K562 (cell line): ENCODE results near the gene CTH. TPM values are rescaled to one million over a fixed set of nuclear protein-coding genes. Genes with fewer than 3 reads are reported as not detected.
A peak's percentile ranks its signal among the peaks of the same experiment; 100 is the strongest.

Source experiments
- CEBPG ChIP-seq, 3 experiments: fragments of 200-800 bp in 1 of 3; sonication (Bioruptor generic) in 1 of 3; sonication (generic) in 1 of 3; formaldehyde crosslinking in 1 of 3; IDR thresholded peaks in 2 of 3; conservative IDR thresholded peaks in 1 of 3; 2 replicates each; pipeline versions ENCODE4 v1.6.1 to v1.8.0; 2016 to 2022; ENCODE audit warnings: missing compliant biosample characterization in 2 of 3, missing genetic modification characterization in 2 of 3, mild to moderate bottlenecking in 1 of 3, missing genetic modification reagents in 1 of 3
- CREM ChIP-seq: IDR thresholded peaks from 2 replicates; pipeline ENCODE4 v1.6.1; 2014; ENCODE audit warnings: antibody characterized with exemption, low read depth
- FOS ChIP-seq: IDR thresholded peaks from 3 replicates; pipeline ENCODE4 v1.6.1; 2011; ENCODE audit not compliant: insufficient read length; ENCODE audit errors: extremely low read depth
- FOXP4 ChIP-seq: sonication (generic); formaldehyde crosslinking; IDR thresholded peaks from 2 replicates; pipeline ENCODE4 v1.8.0; 2022; ENCODE audit warnings: mild to moderate bottlenecking, missing genetic modification reagents, borderline replicate concordance
- HDAC1 ChIP-seq, 2 experiments: fragments of 450-650 bp; IDR thresholded peaks; 2 replicates each; pipeline ENCODE4 v1.6.1; 2016 to 2017; ENCODE audit warnings: inconsistent platforms in 1 of 2, mild to moderate bottlenecking in 1 of 2, moderate library complexity in 1 of 2
- HMGN3 ChIP-seq: IDR thresholded peaks from 2 replicates; pipeline ENCODE4 v1.6.1; 2011; ENCODE audit warnings: borderline replicate concordance, low read depth, mild to moderate bottlenecking, mixed read lengths, low read length; ENCODE audit not compliant: insufficient read length; ENCODE audit errors: extremely low read depth
- KLF1 ChIP-seq: fragments of 450-650 bp; IDR thresholded peaks from 2 replicates; pipeline ENCODE4 v1.6.1; 2016; ENCODE audit warnings: missing genetic modification characterization, missing compliant biosample characterization
- MED1 ChIP-seq: sonication (generic); formaldehyde crosslinking; IDR thresholded peaks from 2 replicates; pipeline ENCODE4 v1.8.1; 2023; ENCODE audit warnings: missing genetic modification reagents, borderline replicate concordance
- MYC ChIP-seq, 2 experiments: fragments of 250-450 bp in 1 of 2; sonication (Bioruptor Pico) in 1 of 2; IDR thresholded peaks; 2 replicates each; pipeline versions ENCODE4 v1.5.1 to v1.6.1; 2012 to 2021; ENCODE audit warnings: low read depth in 2 of 2, borderline replicate concordance in 1 of 2, improper control_type of control experiment in 1 of 2, low read length in 1 of 2, mild to moderate bottlenecking in 1 of 2, moderate library complexity in 1 of 2
- PKNOX1 ChIP-seq: fragments of 450-650 bp; IDR thresholded peaks from 2 replicates; pipeline ENCODE4 v1.6.1; 2016
- SREBF1 ChIP-seq: fragments of 150-350 bp; IDR thresholded peaks from 2 replicates; pipeline ENCODE4 v1.6.1; 2014; ENCODE audit warnings: antibody characterized with exemption, low read depth, low read length, borderline replicate concordance
- VEZF1 ChIP-seq: fragments of 200-800 bp; sonication (Bioruptor generic); IDR thresholded peaks from 2 replicates; pipeline ENCODE4 v1.6.1; 2017; ENCODE audit warnings: missing genetic modification characterization, missing compliant biosample characterization
- ZFP36 ChIP-seq: fragments of 150-350 bp; IDR thresholded peaks from 2 replicates; pipeline ENCODE4 v1.6.1; 2018; ENCODE audit warnings: low read length, low read depth; ENCODE audit not compliant: partially characterized antibody
- ZNF143 ChIP-seq: sonication (generic); formaldehyde crosslinking; IDR thresholded peaks from 2 replicates; pipeline ENCODE4 v1.9.0; 2022; ENCODE audit warnings: mild to moderate bottlenecking, missing genetic modification reagents
- ZNF518B ChIP-seq: fragments of 250-450 bp; sonication (Bioruptor Pico); IDR thresholded peaks from 2 replicates; pipeline ENCODE4 v1.5.0; 2021; ENCODE audit warnings: mild to moderate bottlenecking, moderate library complexity
- polyA plus RNA-seq, 8 experiments: library from polyadenylated mRNA; depleted of rRNA in 4 of 8; stranded (reverse) in 5 of 8; unstranded in 3 of 8; fragments of >200 nt; fragmentation: Nextera tagmentation in 2 of 8; fragmentation: Illumina TruSeq in 1 of 8; extraction: Ambion mirVana in 2 of 8; extraction: Trizol in 1 of 8; gene quantifications; 2 replicates each; pipeline versions ENCODE4 v1.2.1 to v1.2.3, GENCODE V29; 2011 to 2014; ENCODE audit warnings: inconsistent platforms in 1 of 8, missing spikeins in 1 of 8
- total RNA-seq, 7 experiments: library from RNA; depleted of rRNA in 6 of 7; stranded (reverse); fragments of >200 nt in 6 of 7; fragmentation: Illumina TruSeq in 2 of 7; extraction: Trizol in 2 of 7; gene quantifications; 2 replicates each; pipeline versions ENCODE4 v1.2.1 to v1.2.3, GENCODE V29; 2011 to 2021; ENCODE audit warnings: low replicate concordance in 1 of 7

Gene CTH
- total and polyA plus RNA-seq, 9 of the 15 experiments (the other 6 are each of a cell fraction or from before 2014, with no cell fraction given) = 8.0 to 54.4 (median 30.9) TPM

- TF ChIP-seq FOXP4 = 0 out of 2 replicates have a peak, but pooled peaks have one; percentile 34
- peak; percentile 94 for TF ChIP-seq CREM
- TF ChIP-seq ZNF143 (CRISPR knock-in tag) = 0 out of 2 replicates have a peak, but pooled peaks have one; percentile 17
- TF ChIP-seq FOS = peak; percentile 85
- peak; percentile 75; the same call in 1 of the 2 replicates for TF ChIP-seq CEBPG (CRISPR knock-in tag; IDR thresholded peaks at IDR 0.05)
- TF ChIP-seq CEBPG (tag; conservative IDR thresholded peaks at IDR 0.05 in 1 of 2, IDR thresholded peaks at IDR 0.05 in 1 of 2) = peak; percentile 55 to 69
- TF ChIP-seq MED1 (CRISPR knock-in tag) = no peak
- TF ChIP-seq VEZF1 (CRISPR knock-in tag) = peak; percentile 51; the same call in 1 of the 2 replicates
- TF ChIP-seq HMGN3 = no peak
- TF ChIP-seq SREBF1 = no peak
- peak; percentile 61; the same call in 1 of the 2 replicates for TF ChIP-seq PKNOX1
- TF ChIP-seq HDAC1 (IDR thresholded peaks at IDR 0.05) = peak in 1 of 2 experiments; percentile 68; a peak in 2 of 4 replicates
- TF ChIP-seq ZFP36 = peak; percentile 13
- no peak for TF ChIP-seq ZNF518B
- peak; percentile 72; the same call in 1 of the 2 replicates for TF ChIP-seq MYC (IDR thresholded peaks at IDR 0.05; ENCODE audit: low read depth, low read length)
- no peak for TF ChIP-seq MYC (CRISPR knock-in tag; IDR thresholded peaks at IDR 0.05; ENCODE audit: borderline replicate concordance, low read depth)
- TF ChIP-seq KLF1 (tag) = peak; percentile 76
Observed at GRCh38 chr1:70410604-70411359, at the start of gene CTH (continued).
